Naive thymus-derived CD4-positive, alpha-beta T cell (primary cell): ENCODE results near the gene BBLN. TPM values are rescaled to one million over a fixed set of nuclear protein-coding genes. Genes with fewer than 3 reads are reported as not detected.

Experiments
- ATAC-seq: fragments of 150-1000 bp; cut with Tn5 transposase; 2 replicates; pipeline ENCODE4 v1.10.0; 2021; ENCODE audit warnings: mild to moderate bottlenecking, moderate library complexity
- CTCF ChIA-PET: fragments of 350-600 bp; sonication (Branson Sonifier 250); formaldehyde crosslinking; loops from one replicate; lab custom pipeline; 2021; ENCODE audit warnings: antibody characterized with exemption; lab: Charles Lee
- POLR2A ChIA-PET: fragments of 350-600 bp; sonication (Branson Sonifier 250); formaldehyde crosslinking; loops from one replicate; lab custom pipeline; 2021; ENCODE audit warnings: antibody characterized with exemption, inconsistent platforms; lab: Charles Lee
- DNase-seq, 9 donors: peaks; one replicate each; pipeline versions ENCODE4 v3.0.0 to v3.0.0-alpha.2; 2020 to 2022; ENCODE audit warnings: mixed read lengths in 1 of 9
- H3K27ac ChIP-seq: one replicate; pipeline ENCODE4 v1.7.0; 2013; ENCODE audit warnings: mild to moderate bottlenecking, low read depth, low read length, moderate library complexity
- H3K27me3 ChIP-seq, 2 donors: one replicate each; pipeline ENCODE4 v1.7.0; 2013; ENCODE audit warnings: low read length in 2 of 2, mild to moderate bottlenecking in 2 of 2, moderate library complexity in 2 of 2; ENCODE audit not compliant: control insufficient read depth in 2 of 2, insufficient read depth in 2 of 2
- H3K36me3 ChIP-seq, 3 experiments: 1 replicate in 2 of 3; 2 replicates in 1 of 3; pipeline ENCODE4 v1.7.0; 2013; ENCODE audit warnings: low read length in 3 of 3, mild to moderate bottlenecking in 3 of 3, moderate library complexity in 1 of 3; ENCODE audit not compliant: insufficient read depth in 3 of 3, control insufficient read depth in 2 of 3
- H3K4me1 ChIP-seq, 2 donors: one replicate each; pipeline ENCODE4 v1.7.0; 2013; ENCODE audit warnings: low read length in 2 of 2, mild to moderate bottlenecking in 2 of 2, moderate library complexity in 1 of 2; ENCODE audit not compliant: control insufficient read depth in 2 of 2, insufficient read depth in 2 of 2
- H3K4me3 ChIP-seq: 2 replicates; pipeline ENCODE4 v1.7.0; 2013; ENCODE audit warnings: mild to moderate bottlenecking, low read length
- H3K9me3 ChIP-seq, 3 experiments: 1 replicate in 2 of 3; 2 replicates in 1 of 3; pipeline ENCODE4 v1.7.0; 2013; ENCODE audit warnings: low read length in 3 of 3; ENCODE audit not compliant: control insufficient read depth in 2 of 3
- H3K27ac Mint-ChIP-seq, 9 donors: one replicate each; pipeline ENCODE4 v1.8.0; 2020 to 2022; ENCODE audit warnings: mixed read lengths in 9 of 9, mild to moderate bottlenecking in 8 of 9, moderate library complexity in 5 of 9, inconsistent platforms in 2 of 9
- H3K27me3 Mint-ChIP-seq, 5 donors: one replicate each; pipeline ENCODE4 v1.8.0; 2021 to 2022; ENCODE audit warnings: mixed read lengths in 5 of 5, mild to moderate bottlenecking in 1 of 5
- H3K36me3 Mint-ChIP-seq, 5 donors: one replicate each; pipeline ENCODE4 v1.8.0; 2020 to 2022; ENCODE audit warnings: mixed read lengths in 5 of 5, mild to moderate bottlenecking in 3 of 5, inconsistent platforms in 1 of 5
- H3K4me1 Mint-ChIP-seq, 7 donors: one replicate each; pipeline ENCODE4 v1.8.0; 2020 to 2022; ENCODE audit warnings: mixed read lengths in 7 of 7, mild to moderate bottlenecking in 3 of 7, inconsistent platforms in 1 of 7
- H3K4me3 Mint-ChIP-seq, 10 donors: one replicate each; pipeline ENCODE4 v1.8.0; 2020 to 2022; ENCODE audit warnings: mild to moderate bottlenecking in 10 of 10, mixed read lengths in 10 of 10, moderate library complexity in 6 of 10, inconsistent platforms in 2 of 10
- H3K9me3 Mint-ChIP-seq, 11 donors: one replicate each; pipeline ENCODE4 v1.8.0; 2020 to 2022; ENCODE audit warnings: mixed read lengths in 11 of 11, mild to moderate bottlenecking in 4 of 11, inconsistent platforms in 1 of 11, moderate library complexity in 1 of 11
- intact Hi-C, 2 donors: fragments of 100-400 bp; cut with micrococcal nuclease; formaldehyde crosslinking; loops; one replicate each; pipeline ENCODE4 v1.15.1; 2023
- polyA plus RNA-seq, 2 donors: library from polyadenylated mRNA; unstranded; fragments of 300-500 nt; fragmentation: Illumina TruSeq; gene quantifications; one replicate each; pipeline ENCODE4 v1.2.3, GENCODE V29; 2021
- total RNA-seq, 6 experiments: library from RNA in 5 of 6; stranded (reverse) in 5 of 6; gene quantifications; 1 replicate in 5 of 6; 2 replicates in 1 of 6; pipeline ENCODE4 v1.2.3 and lab custom pipeline; 2021 to 2026

BBLN gene
- total and polyA plus RNA-seq, 7 experiments from 2014 or later, result 42.7 to 102 (median 53.2) TPM

DNA sequence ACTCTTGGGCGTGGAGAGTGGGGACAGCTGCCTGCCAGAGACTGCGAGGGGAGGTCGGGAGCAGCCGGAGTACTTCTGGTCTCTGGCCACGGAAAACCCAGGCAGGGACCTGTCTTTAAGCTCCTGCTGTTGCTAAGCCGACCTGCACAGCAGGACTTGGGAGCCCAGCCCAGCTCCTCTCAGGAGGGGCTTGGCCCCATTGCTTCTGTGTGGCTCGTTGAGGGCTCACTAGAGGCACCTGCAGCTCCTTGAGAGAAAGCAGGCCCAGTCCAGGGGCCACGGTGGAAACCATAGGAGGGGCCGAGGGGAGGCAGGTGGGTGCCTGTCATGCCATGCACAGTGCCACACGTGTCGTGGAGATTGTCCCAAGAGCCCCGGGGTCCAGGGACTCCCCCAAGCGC lies 14.1 kb upstream of the BBLN start:
- peaks cover 0 to 4% (median 0%) of the 10 kb centered on the region in 5 donors for H3K36me3 Mint-ChIP-seq
- H3K4me1 Mint-ChIP-seq, result peaks cover 12 to 25% (median 19%) of the 10 kb centered on the region in 7 donors
- Histone ChIP-seq H3K27ac (no peak overlapping the region), H3K9me3 (no peaks in the 10 kb centered on the region), H3K36me3 (no peaks in the 10 kb centered on the region), H3K4me3 (no peak overlapping the region), H3K4me1 (peaks cover 0 to 16% of the 10 kb centered on the region in 2 donors), H3K27me3 (no peaks in the 10 kb centered on the region)
- no peak overlapping the region for H3K27ac Mint-ChIP-seq
- no peaks in the 10 kb centered on the region for H3K9me3 Mint-ChIP-seq
- no peak for DNase-seq
- ChIA-PET CTCF (no interaction called here), POLR2A (interaction anchor here (0.6 kb wide), 1 partner anchor 362 kb away, joined by 3 read pairs; no protein-coding TSS in a partner anchor)
- no peak for ATAC-seq
- intact Hi-C loops, result no loop called here
- H3K27me3 Mint-ChIP-seq, result peaks cover 0 to 3% (median 0%) of the 10 kb centered on the region in 5 donors
- H3K4me3 Mint-ChIP-seq, result no peak overlapping the region

DNA sequence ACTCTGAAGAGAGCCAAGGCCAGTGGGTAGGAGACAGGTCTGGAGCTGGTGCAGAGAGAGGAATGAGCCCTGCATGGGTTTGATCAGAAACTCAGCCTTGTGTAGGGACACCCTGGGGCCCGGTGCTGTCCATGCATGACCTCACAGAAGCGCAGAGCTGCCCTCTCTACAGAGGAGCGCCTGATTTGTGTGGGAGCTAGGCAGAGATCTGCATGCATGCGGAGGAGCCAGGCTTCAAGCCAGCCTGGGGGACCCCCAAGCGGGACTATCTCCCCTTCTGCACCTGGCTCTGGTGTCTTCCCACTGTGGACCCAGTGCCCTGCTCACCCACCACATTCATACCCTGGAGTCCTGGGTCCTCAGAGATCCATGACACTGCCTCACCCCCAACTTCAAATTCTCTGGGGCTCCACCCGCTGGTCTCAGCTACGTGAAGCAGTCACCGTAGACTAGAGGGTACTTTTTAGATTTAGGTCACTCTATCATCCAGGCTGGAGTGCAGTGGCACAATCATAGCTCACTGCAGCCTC lies 13.4 kb upstream of the BBLN start:
- no peak for ATAC-seq
- ChIA-PET POLR2A (no interaction called here), CTCF (no interaction called here)
- H3K36me3 Mint-ChIP-seq, result peaks cover 0 to 4% (median 0%) of the 10 kb centered on the region in 5 donors
- H3K4me3 Mint-ChIP-seq, result no peak overlapping the region
- no peak overlapping the region for H3K27ac Mint-ChIP-seq
- Histone ChIP-seq H3K36me3 (no peaks in the 10 kb centered on the region), H3K27me3 (no peaks in the 10 kb centered on the region), H3K9me3 (no peaks in the 10 kb centered on the region), H3K27ac (no peak overlapping the region), H3K4me1 (peaks cover 0 to 13% of the 10 kb centered on the region in 2 donors), H3K4me3 (no peak overlapping the region)
- intact Hi-C loops, result no loop called here
- peaks cover 12 to 24% (median 21%) of the 10 kb centered on the region in 7 donors for H3K4me1 Mint-ChIP-seq
- peaks cover 0 to 4% (median 0%) of the 10 kb centered on the region in 5 donors for H3K27me3 Mint-ChIP-seq
- no peaks in the 10 kb centered on the region for H3K9me3 Mint-ChIP-seq
- no peak for DNase-seq

DNA sequence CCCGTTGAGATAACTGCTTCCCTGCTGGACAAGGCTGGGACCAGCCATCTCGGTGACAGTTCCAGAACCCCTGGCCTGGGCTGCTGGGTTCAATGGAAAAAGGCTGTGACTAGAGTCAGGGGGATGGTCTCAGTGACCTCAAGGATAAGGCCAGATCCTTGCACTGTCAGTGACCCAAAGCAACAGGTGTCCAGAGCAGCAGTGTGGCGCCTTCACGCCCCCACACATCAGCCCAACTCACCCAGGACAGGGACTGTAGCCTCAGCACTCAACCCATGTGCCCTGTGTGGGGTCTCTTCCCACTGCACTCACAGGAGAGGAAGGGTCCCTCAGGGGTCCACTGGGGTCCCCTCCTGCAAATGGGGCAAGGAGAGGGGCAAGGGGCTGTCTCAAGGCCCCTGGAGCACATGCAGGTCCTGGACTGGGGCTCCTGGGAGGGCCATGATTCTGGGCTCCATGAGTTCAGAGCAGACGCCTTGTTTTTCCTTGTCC lies 11.5 kb upstream of the BBLN start:
- intact Hi-C loops, result no loop called here
- Mint-ChIP-seq H3K4me1 (peaks cover under 1 to 9% (median 5%) of the 10 kb centered on the region in 7 donors), H3K27me3 (peaks cover 0 to 4% (median 0%) of the 10 kb centered on the region in 5 donors), H3K9me3 (peaks cover 0 to 2% (median 0%) of the 10 kb centered on the region in 11 donors), H3K27ac (no peak overlapping the region), H3K4me3 (no peak overlapping the region), H3K36me3 (no peaks in the 10 kb centered on the region)
- no peak for DNase-seq
- H3K27me3 ChIP-seq, result no peaks in the 10 kb centered on the region
- ChIA-PET CTCF (no interaction called here), POLR2A (no interaction called here)
- H3K27ac ChIP-seq, result no peak overlapping the region
- H3K4me3 ChIP-seq, result no peak overlapping the region
- no peak for ATAC-seq
- no peaks in the 10 kb centered on the region for H3K4me1 ChIP-seq
- H3K36me3 ChIP-seq, result no peaks in the 10 kb centered on the region
- no peaks in the 10 kb centered on the region for H3K9me3 ChIP-seq

DNA sequence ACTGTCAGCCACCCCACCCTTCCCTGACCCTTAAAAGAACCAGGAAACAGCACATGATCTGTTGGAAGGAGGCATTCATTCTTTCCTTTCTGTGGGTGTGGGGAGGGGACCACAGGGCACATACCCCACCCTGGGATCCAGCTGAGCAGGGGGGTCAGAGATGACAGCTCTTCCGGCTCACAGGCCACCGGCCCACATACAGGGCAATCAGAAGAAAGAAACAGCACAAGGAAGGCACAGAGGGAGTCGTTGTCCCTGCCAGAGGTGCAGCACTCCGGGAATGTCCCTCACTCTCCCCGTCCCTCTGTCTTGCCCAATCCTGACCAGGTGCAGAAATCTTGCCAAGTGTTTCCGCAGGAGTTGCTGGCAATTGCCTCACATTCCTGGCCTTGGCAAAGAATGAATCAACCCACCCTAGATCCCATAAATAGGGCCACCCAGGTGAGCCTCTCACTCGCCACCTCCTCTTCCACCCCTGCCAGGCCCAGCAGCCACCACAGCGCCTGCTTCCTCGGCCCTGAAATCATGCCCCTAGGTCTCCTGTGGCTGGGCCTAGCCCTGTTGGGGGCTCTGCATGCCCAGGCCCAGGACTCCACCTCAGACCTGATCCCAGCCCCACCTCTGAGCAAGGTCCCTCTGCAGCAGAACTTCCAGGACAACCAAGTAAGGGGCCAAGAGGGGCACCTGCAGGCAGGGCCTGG lies 10.9 kb upstream of the BBLN start, which contains the start of gene LCN2:
TSS of gene LCN2 (plus strand) at position 453 of the 701 bp plus-strand sequence. CDS start at position 526, 73 bp downstream.
- ChIA-PET CTCF (no interaction called here), POLR2A (no interaction called here)
- intact Hi-C loops, result no loop called here
- DNase-seq, result no peak
- H3K36me3 Mint-ChIP-seq, result no peaks in the 10 kb centered on the region
- no peak within 1 kb of the TSS for H3K27ac ChIP-seq
- no peaks in the 10 kb centered on the region for H3K9me3 ChIP-seq
- ATAC-seq, result no peak
- H3K4me1 Mint-ChIP-seq, result peaks cover 0 to 7% (median 4%) of the 10 kb centered on the region in 7 donors
- H3K27me3 ChIP-seq, result no peaks in the 10 kb centered on the region
- peaks cover 0 to 2% (median 0%) of the 10 kb centered on the region in 11 donors for H3K9me3 Mint-ChIP-seq
- no peak within 1 kb of the TSS for H3K4me3 Mint-ChIP-seq
- H3K27ac Mint-ChIP-seq, result peak within 1 kb of the TSS in 3 of 9 donors; percentile 38 to 62 (median 40)
- H3K27me3 Mint-ChIP-seq, result peaks cover 0 to 4% (median 0%) of the 10 kb centered on the region in 5 donors
- H3K4me1 ChIP-seq, result no peaks in the 10 kb centered on the region
- no peak within 1 kb of the TSS for H3K4me3 ChIP-seq
- H3K36me3 ChIP-seq, result no peaks in the 10 kb centered on the region

DNA sequence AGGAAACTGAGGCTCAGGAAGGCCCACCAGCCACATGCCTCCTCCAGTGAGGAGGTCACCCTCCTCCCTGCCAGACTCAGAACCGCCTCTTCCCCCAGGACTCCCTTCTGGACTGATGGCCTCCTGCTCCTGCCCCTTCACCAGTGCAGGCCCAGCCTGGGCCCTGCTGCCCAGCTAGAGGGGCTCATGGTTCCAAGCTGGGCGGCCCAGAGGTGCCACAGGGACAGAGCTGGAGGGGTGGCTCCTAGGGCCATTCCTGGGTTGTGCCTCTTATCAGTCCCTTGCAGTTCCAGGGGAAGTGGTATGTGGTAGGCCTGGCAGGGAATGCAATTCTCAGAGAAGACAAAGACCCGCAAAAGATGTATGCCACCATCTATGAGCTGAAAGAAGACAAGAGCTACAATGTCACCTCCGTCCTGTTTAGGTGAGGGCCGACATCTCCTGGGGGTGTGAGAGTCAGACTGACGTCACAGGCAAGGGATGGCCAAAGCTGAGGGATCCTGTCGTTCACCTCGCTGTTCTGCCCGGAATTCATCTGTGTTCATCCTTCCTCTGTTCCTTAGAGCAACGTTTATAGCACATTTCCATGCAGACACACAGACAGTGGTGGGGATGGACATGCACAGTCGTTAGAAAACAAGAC lies 10.0 kb upstream of the BBLN start:
- Histone ChIP-seq H3K9me3 (no peaks in the 10 kb centered on the region), H3K27ac (no peak overlapping the region), H3K27me3 (no peaks in the 10 kb centered on the region), H3K36me3 (no peaks in the 10 kb centered on the region), H3K4me1 (no peaks in the 10 kb centered on the region), H3K4me3 (no peak overlapping the region)
- POLR2A ChIA-PET, result no interaction called here
- no peak for ATAC-seq
- H3K36me3 Mint-ChIP-seq, result no peaks in the 10 kb centered on the region
- DNase-seq, result no peak
- CTCF ChIA-PET, result no interaction called here
- peaks cover 0 to 7% (median 4%) of the 10 kb centered on the region in 7 donors for H3K4me1 Mint-ChIP-seq
- H3K9me3 Mint-ChIP-seq, result peaks cover 0 to 2% (median 0%) of the 10 kb centered on the region in 11 donors
- H3K27ac Mint-ChIP-seq, result peak overlapping the region in 2 of 9 donors; percentile 38 to 62
- intact Hi-C loops, result no loop called here
- no peak overlapping the region for H3K4me3 Mint-ChIP-seq
- H3K27me3 Mint-ChIP-seq, result peaks cover 0 to 4% (median 0%) of the 10 kb centered on the region in 5 donors

DNA sequence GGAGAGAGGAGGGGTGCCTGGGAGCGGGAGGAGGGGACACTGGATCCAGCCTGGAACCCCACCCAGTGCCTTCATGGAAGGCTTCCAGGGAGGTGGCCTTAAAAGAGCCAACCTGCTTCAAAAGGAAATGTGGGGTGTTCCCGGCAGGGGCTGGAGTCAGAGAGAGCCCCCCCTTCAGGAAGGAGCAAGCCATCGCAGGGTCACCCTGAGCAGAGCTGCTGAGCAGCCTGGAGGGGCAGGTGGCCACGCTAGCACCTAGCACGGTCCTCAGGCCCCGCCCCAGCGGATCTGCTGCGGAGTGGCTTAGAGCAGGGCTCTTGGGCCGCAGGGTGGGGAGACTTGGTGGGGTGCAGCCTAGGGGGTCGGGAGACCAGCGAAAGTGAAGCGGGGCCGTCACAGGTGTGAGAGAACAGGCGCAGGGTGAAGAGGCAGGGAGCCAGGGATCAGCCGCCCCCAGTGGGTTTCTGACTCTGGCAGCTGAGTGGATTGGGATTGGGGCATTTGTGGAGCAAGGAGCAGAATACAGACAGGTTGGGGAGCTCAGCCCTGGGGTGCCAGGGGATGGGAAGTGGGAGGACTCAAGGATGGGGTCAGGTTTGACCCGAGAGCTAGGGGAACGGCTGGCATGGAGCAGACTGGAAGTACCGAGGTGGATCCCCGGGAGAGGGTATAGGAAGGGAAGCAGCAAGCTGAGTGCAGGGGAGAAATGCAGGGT lies 9.3 kb upstream of the BBLN start:
- no peak overlapping the region for H3K4me3 ChIP-seq
- peak; percentile 53 for ATAC-seq
- Mint-ChIP-seq H3K27ac (peak overlapping the region in 1 of 9 donors; percentile 62), H3K4me3 (no peak overlapping the region), H3K36me3 (no peaks in the 10 kb centered on the region), H3K27me3 (peaks cover 0 to 4% (median 0%) of the 10 kb centered on the region in 5 donors), H3K9me3 (peaks cover 0 to 2% (median 0%) of the 10 kb centered on the region in 11 donors), H3K4me1 (peaks cover 0 to 7% (median under 1%) of the 10 kb centered on the region in 7 donors)
- intact Hi-C loops, result no loop called here
- H3K4me1 ChIP-seq, result no peaks in the 10 kb centered on the region
- no peaks in the 10 kb centered on the region for H3K9me3 ChIP-seq
- ChIA-PET POLR2A (interaction anchor here (2.1 kb wide), 1 partner anchor 8 kb away, joined by 7 read pairs; no protein-coding TSS in a partner anchor), CTCF (no interaction called here)
- no peak overlapping the region for H3K27ac ChIP-seq
- no peak for DNase-seq
- H3K27me3 ChIP-seq, result no peaks in the 10 kb centered on the region
- no peaks in the 10 kb centered on the region for H3K36me3 ChIP-seq
